SK-N-SH treated with all-trans-retinoic acid at 6 μM for 48 hours (cell line): ENCODE data around the gene ACCS.
A peak's percentile ranks its signal among the peaks of the same experiment; 100 is the strongest.

Experiments
- ATAC-seq: fragments of 200-7000 bp; cut with Tn5 transposase; 3 replicates; pipeline ENCODE4 v1.9.1; 2020; ENCODE audit warnings: mild to moderate bottlenecking, moderate library complexity
- ARNTL ChIP-seq: fragments of 450-650 bp; formaldehyde crosslinking; IDR thresholded peaks from 2 replicates; pipeline ENCODE4 v1.5.0; 2020; ENCODE audit warnings: low read depth, mild to moderate bottlenecking, moderate library complexity, borderline replicate concordance
- CREB5 ChIP-seq: fragments of 250-450 bp; sonication (Bioruptor Pico); IDR thresholded peaks from 2 replicates; pipeline ENCODE4 v1.5.1; 2020; ENCODE audit warnings: low read depth, mild to moderate bottlenecking, moderate library complexity
- CSDC2 ChIP-seq: fragments of 250-450 bp; sonication (Bioruptor Pico); IDR thresholded peaks from 2 replicates; pipeline ENCODE4 v1.5.0; 2020; ENCODE audit warnings: mild to moderate bottlenecking, moderate library complexity
- CSRNP3 ChIP-seq: fragments of 250-450 bp; sonication (Bioruptor Pico); IDR thresholded peaks from 2 replicates; pipeline ENCODE4 v1.5.1; 2021; ENCODE audit warnings: mild to moderate bottlenecking, moderate library complexity
- ESRRG ChIP-seq: fragments of 250-450 bp; sonication (Bioruptor Pico); IDR thresholded peaks from 2 replicates; pipeline ENCODE4 v1.6.1; 2021; ENCODE audit warnings: mild to moderate bottlenecking
- GLIS3 ChIP-seq: fragments of 250-450 bp; sonication (Bioruptor Pico); IDR thresholded peaks from 2 replicates; pipeline ENCODE4 v1.5.0; 2020; ENCODE audit warnings: mild to moderate bottlenecking, moderate library complexity
- ISL1 ChIP-seq: fragments of 250-450 bp; sonication (Bioruptor Pico); IDR thresholded peaks from 2 replicates; pipeline ENCODE4 v2.1.2; 2022; ENCODE audit warnings: mild to moderate bottlenecking, moderate library complexity
- OSR1 ChIP-seq: fragments of 250-450 bp; sonication (Bioruptor Pico); IDR thresholded peaks from 2 replicates; pipeline ENCODE4 v1.8.0; 2022; ENCODE audit warnings: moderate library complexity, mild to moderate bottlenecking, inconsistent platforms
- POU6F1 ChIP-seq: fragments of 250-450 bp; sonication (Bioruptor Pico); IDR thresholded peaks from 2 replicates; pipeline ENCODE4 v1.8.0; 2021; ENCODE audit warnings: low read depth, mild to moderate bottlenecking, moderate library complexity, borderline replicate concordance
- PPARA ChIP-seq: fragments of 250-450 bp; sonication (Bioruptor Pico); IDR thresholded peaks from 2 replicates; pipeline ENCODE4 v1.5.0; 2020; ENCODE audit warnings: mild to moderate bottlenecking, borderline replicate concordance
- RARB ChIP-seq: fragments of 250-450 bp; sonication (Bioruptor Pico); IDR thresholded peaks from 2 replicates; pipeline ENCODE4 v1.8.0; 2021; ENCODE audit warnings: mild to moderate bottlenecking, moderate library complexity
- TCF4 ChIP-seq: fragments of 250-450 bp; sonication (Bioruptor Pico); IDR thresholded peaks from 2 replicates; pipeline ENCODE4 v1.8.0; 2021; ENCODE audit warnings: mild to moderate bottlenecking, moderate library complexity, borderline replicate concordance
- TSHZ2 ChIP-seq: fragments of 250-450 bp; sonication (Bioruptor Pico); IDR thresholded peaks from 2 replicates; pipeline ENCODE4 v1.5.0; 2020; ENCODE audit warnings: mild to moderate bottlenecking, moderate library complexity
- ZC3H10 ChIP-seq: fragments of 250-450 bp; sonication (Bioruptor Pico); IDR thresholded peaks from 2 replicates; pipeline ENCODE4 v1.5.1; 2021; ENCODE audit warnings: mild to moderate bottlenecking, moderate library complexity
- ZFP3 ChIP-seq: fragments of 250-450 bp; sonication (Bioruptor Pico); IDR thresholded peaks from 2 replicates; pipeline ENCODE4 v1.5.0; 2020; ENCODE audit warnings: mild to moderate bottlenecking, moderate library complexity
- ZNF565 ChIP-seq: fragments of 450-650 bp; formaldehyde crosslinking; conservative IDR thresholded peaks from 2 replicates; pipeline ENCODE4 v1.5.0; 2020; ENCODE audit warnings: low read depth, mild to moderate bottlenecking, moderate library complexity
- ZNF70 ChIP-seq: fragments of 450-650 bp; formaldehyde crosslinking; IDR thresholded peaks from 2 replicates; pipeline ENCODE4 v1.5.0; 2020; ENCODE audit warnings: mild to moderate bottlenecking, moderate library complexity
- ZNF8 ChIP-seq: fragments of 450-650 bp; formaldehyde crosslinking; IDR thresholded peaks from 2 replicates; pipeline ENCODE4 v1.5.0; 2020; ENCODE audit warnings: mild to moderate bottlenecking, moderate library complexity
- TF ChIP-seq, protein P1 (sequence below): fragments of 250-450 bp; sonication (Bioruptor Pico); IDR thresholded peaks from 2 replicates; pipeline ENCODE4 v1.8.0; 2020; ENCODE audit warnings: mild to moderate bottlenecking, moderate library complexity, borderline replicate concordance

ACCS gene

DNA sequence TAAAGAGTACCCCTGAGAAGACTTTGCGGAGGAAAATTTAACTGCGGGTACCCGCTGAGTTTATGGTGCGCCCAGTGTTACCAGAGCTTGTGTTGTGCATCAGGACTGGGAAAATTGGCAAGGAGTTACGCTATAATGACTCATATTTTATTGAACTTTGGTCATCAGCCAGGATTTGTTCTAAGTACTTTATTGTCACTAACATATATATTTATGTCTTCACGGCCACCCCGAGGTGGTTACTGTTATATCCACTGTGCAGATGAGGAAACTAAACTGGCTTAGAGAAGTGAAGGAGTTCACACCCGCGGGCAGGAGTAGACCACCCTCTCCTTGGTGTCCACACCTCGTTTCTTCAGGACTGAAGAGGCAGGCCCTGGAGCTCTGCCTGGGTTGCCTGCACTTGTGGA is 667 bp downstream of the ACCS start:
- TF ChIP-seq ZFP3 (no peak), ESRRG (no peak), ISL1 (CRISPR knock-in tag) (no peak), ZC3H10 (no peak), OSR1 (CRISPR knock-in tag) (no peak), PPARA (CRISPR knock-in tag) (no peak), CSDC2 (CRISPR knock-in tag) (no peak), ZNF8 (CRISPR knock-in tag) (no peak), TCF4 (CRISPR knock-in tag) (no peak), GLIS3 (CRISPR knock-in tag) (no peak), CREB5 (CRISPR knock-in tag) (no peak), POU6F1 (no peak)
- TF ChIP-seq, protein P1, sequence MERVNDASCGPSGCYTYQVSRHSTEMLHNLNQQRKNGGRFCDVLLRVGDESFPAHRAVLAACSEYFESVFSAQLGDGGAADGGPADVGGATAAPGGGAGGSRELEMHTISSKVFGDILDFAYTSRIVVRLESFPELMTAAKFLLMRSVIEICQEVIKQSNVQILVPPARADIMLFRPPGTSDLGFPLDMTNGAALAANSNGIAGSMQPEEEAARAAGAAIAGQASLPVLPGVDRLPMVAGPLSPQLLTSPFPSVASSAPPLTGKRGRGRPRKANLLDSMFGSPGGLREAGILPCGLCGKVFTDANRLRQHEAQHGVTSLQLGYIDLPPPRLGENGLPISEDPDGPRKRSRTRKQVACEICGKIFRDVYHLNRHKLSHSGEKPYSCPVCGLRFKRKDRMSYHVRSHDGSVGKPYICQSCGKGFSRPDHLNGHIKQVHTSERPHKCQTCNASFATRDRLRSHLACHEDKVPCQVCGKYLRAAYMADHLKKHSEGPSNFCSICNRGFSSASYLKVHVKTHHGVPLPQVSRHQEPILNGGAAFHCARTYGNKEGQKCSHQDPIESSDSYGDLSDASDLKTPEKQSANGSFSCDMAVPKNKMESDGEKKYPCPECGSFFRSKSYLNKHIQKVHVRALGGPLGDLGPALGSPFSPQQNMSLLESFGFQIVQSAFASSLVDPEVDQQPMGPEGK (CRISPR knock-in tag): no peak
- ATAC-seq: peak; percentile 35

GRCh38 chr11:44067266-44067665 is 1.2 kb downstream of the ACCS start:
- TF ChIP-seq POU6F1 (no peak), ARNTL (no peak), ZNF70 (CRISPR knock-in tag) (no peak), TSHZ2 (CRISPR knock-in tag) (no peak), PPARA (CRISPR knock-in tag) (no peak), ZC3H10 (no peak), ZNF8 (CRISPR knock-in tag) (no peak), ZFP3 (no peak)
- no peak for ATAC-seq

GRCh38 chr11:44068180-44068579 is 2.1 kb downstream of the ACCS start:
- no peak for ATAC-seq
- TF ChIP-seq ZNF8 (CRISPR knock-in tag) (no peak), ZNF565 (CRISPR knock-in tag) (no peak), ZNF70 (CRISPR knock-in tag) (no peak), CSRNP3 (CRISPR knock-in tag) (no peak)
- TF ChIP-seq, all 23 proteins: peak for 0

DNA sequence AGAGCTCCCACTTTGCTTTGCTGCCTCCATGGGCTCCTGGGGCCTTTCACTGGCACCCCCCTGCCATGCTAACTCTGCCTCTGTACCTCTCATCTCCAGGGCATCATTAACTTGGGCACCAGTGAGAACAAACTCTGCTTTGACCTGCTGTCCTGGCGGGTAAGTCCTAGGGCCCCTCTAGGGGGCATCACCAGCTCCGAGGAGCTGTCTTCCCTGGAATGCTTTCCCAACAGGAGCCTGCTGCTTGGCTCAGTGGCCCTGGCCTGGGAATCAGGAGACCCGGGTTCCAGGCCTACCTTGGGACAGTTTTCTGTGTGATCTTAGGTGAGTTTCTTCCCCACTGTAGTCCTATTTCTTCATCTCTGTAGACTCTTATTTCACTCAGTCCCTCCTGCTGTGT is 5.1 kb downstream of the ACCS start:
- no peak for TF ChIP-seq ESRRG
- TF ChIP-seq RARB: no peak
- TF ChIP-seq CSDC2 (CRISPR knock-in tag): no peak
- TF ChIP-seq ZNF565 (CRISPR knock-in tag): no peak
- TF ChIP-seq TSHZ2 (CRISPR knock-in tag): no peak
- TF ChIP-seq ZC3H10: no peak
- TF ChIP-seq GLIS3 (CRISPR knock-in tag): no peak
- TF ChIP-seq ZFP3: no peak
- no peak for TF ChIP-seq POU6F1
- ATAC-seq: no peak
